B cell (primary cell): ENCODE results near the gene FAM107B. TPM values are rescaled to one million over a fixed set of nuclear protein-coding genes. Genes with fewer than 3 reads are reported as not detected.

ENCODE experiments used
- ATAC-seq: fragments of 200-7000 bp; cut with Tn5 transposase; one replicate; pipeline ENCODE4 v1.10.0; 2021; ENCODE audit warnings: low read depth, mild to moderate bottlenecking, moderate number of reproducible peaks, moderate library complexity
- CTCF ChIA-PET: fragments of 350-600 bp; sonication (Branson Sonifier 250); formaldehyde crosslinking; loops from one replicate; lab custom pipeline; 2021; ENCODE audit warnings: antibody characterized with exemption, inconsistent platforms; lab: Charles Lee
- POLR2A ChIA-PET: fragments of 350-600 bp; sonication (Branson Sonifier 250); formaldehyde crosslinking; loops from one replicate; lab custom pipeline; 2021; ENCODE audit warnings: antibody characterized with exemption; lab: Charles Lee
- DNase-seq: peaks from one replicate; pipeline ENCODE4 v3.0.0; 2013
- H2AFZ ChIP-seq: 2 replicates; pipeline ENCODE4 v1.6.1; 2012; ENCODE audit warnings: mild to moderate bottlenecking, low read depth, low read length; ENCODE audit not compliant: insufficient read depth, poor library complexity, severe bottlenecking
- H3K27ac ChIP-seq, 2 donors: 1 replicate in 1 of 2; 2 replicates in 1 of 2; pipeline ENCODE4 v1.5.1; 2012 to 2013; ENCODE audit warnings: low read length in 2 of 2, mild to moderate bottlenecking in 2 of 2, moderate library complexity in 1 of 2
- H3K27me3 ChIP-seq, 4 experiments: fragments of 200-600 bp in 1 of 4; sonication (generic) in 1 of 4; replicated peaks in 1 of 4; 1 replicate in 2 of 4; 2 replicates in 2 of 4; pipeline versions ENCODE4 v1.6.1 to v1.7.0; 2013 to 2016; ENCODE audit warnings: low read length in 3 of 4, mild to moderate bottlenecking in 2 of 4, mixed read lengths in 1 of 4, moderate library complexity in 1 of 4; ENCODE audit not compliant: insufficient read depth in 4 of 4, control insufficient read depth in 3 of 4; ENCODE audit errors: control extremely low read depth in 1 of 4
- H3K36me3 ChIP-seq, 2 experiments: replicated peaks in 1 of 2; 1 replicate in 1 of 2; 2 replicates in 1 of 2; pipeline versions ENCODE4 v1.6.1 to v1.7.1; 2013; ENCODE audit warnings: low read length in 1 of 2; ENCODE audit not compliant: insufficient read depth in 2 of 2, control insufficient read depth in 1 of 2; ENCODE audit errors: control extremely low read depth in 1 of 2, extremely low read depth in 1 of 2
- H3K4me1 ChIP-seq, 2 donors: fragments of 200-600 bp in 1 of 2; sonication (generic) in 1 of 2; 1 replicate in 1 of 2; 2 replicates in 1 of 2; pipeline versions ENCODE4 v1.5.1 to v1.6.1; 2013 to 2017; ENCODE audit warnings: low read length in 2 of 2; ENCODE audit not compliant: control insufficient read depth in 2 of 2, insufficient read depth in 2 of 2
- H3K4me2 ChIP-seq: replicated peaks from 2 replicates; pipeline ENCODE3; 2012; ENCODE audit warnings: mild to moderate bottlenecking, low read depth, low read length; ENCODE audit not compliant: poor library complexity, severe bottlenecking
- H3K4me3 ChIP-seq, 5 experiments: fragments of 200-600 bp in 1 of 5; sonication (generic) in 1 of 5; 1 replicate in 3 of 5; 2 replicates in 2 of 5; pipeline versions ENCODE4 v1.5.1 to v1.7.0; 2011 to 2016; ENCODE audit warnings: low read length in 4 of 5, mild to moderate bottlenecking in 4 of 5, low read depth in 2 of 5, control low read depth in 1 of 5, moderate library complexity in 1 of 5; ENCODE audit not compliant: insufficient read depth in 1 of 5; ENCODE audit errors: control extremely low read depth in 1 of 5, extremely low read depth in 1 of 5
- H3K79me2 ChIP-seq: fragments of 200-600 bp; sonication (generic); one replicate; pipeline ENCODE4 v1.6.0; 2016; ENCODE audit warnings: low read length; ENCODE audit not compliant: control insufficient read depth, insufficient read depth
- H3K9ac ChIP-seq: fragments of 200-600 bp; sonication (generic); 2 replicates; pipeline ENCODE4 v1.6.1; 2017; ENCODE audit warnings: mild to moderate bottlenecking, low read length, moderate library complexity
- H3K9me3 ChIP-seq, 3 donors: one replicate each; pipeline versions ENCODE4 v1.6.1 to v1.7.1; 2013; ENCODE audit warnings: low read length in 2 of 3; ENCODE audit not compliant: control insufficient read depth in 2 of 3, insufficient read depth in 1 of 3; ENCODE audit errors: control extremely low read depth in 1 of 3
- H4K20me1 ChIP-seq: 2 replicates; pipeline ENCODE4 v1.6.0; 2012; ENCODE audit warnings: mild to moderate bottlenecking, low read length; ENCODE audit not compliant: insufficient read depth, control insufficient read depth, poor library complexity, severe bottlenecking
- H3K27ac Mint-ChIP-seq: one replicate; pipeline ENCODE4 v1.8.0; 2021; ENCODE audit warnings: mixed read lengths
- H3K27me3 Mint-ChIP-seq: one replicate; pipeline ENCODE4 v1.8.0; 2021; ENCODE audit warnings: mixed read lengths
- H3K4me1 Mint-ChIP-seq: one replicate; pipeline ENCODE4 v1.8.0; 2021; ENCODE audit warnings: mixed read lengths
- H3K4me3 Mint-ChIP-seq: one replicate; pipeline ENCODE4 v1.8.0; 2021; ENCODE audit warnings: mixed read lengths
- H3K9me3 Mint-ChIP-seq: one replicate; pipeline ENCODE4 v1.8.0; 2022; ENCODE audit warnings: mixed read lengths; ENCODE audit not compliant: insufficient read depth
- CTCF ChIP-seq: fragments of 200-600 bp; IDR thresholded peaks from one replicate; pipeline ENCODE4 v1.8.0; 2022; ENCODE audit warnings: antibody characterized with exemption, mild to moderate bottlenecking
- EZH2 ChIP-seq: IDR thresholded peaks from 2 replicates; pipeline ENCODE4 v1.6.1; 2012; ENCODE audit warnings: borderline replicate concordance, low read depth, mild to moderate bottlenecking, moderate library complexity, low read length; ENCODE audit not compliant: insufficient read depth, poor library complexity, severe bottlenecking
- WGBS: methylation state at CpG from one replicate; pipeline ENCODE4 v1.1.5; 2013; ENCODE audit warnings: missing lambda C conversion rate; ENCODE audit not compliant: insufficient coverage; 5-methylcytosine and 5-hydroxymethylcytosine counted together
- intact Hi-C: fragments of 100-400 bp; cut with micrococcal nuclease; formaldehyde crosslinking; loops from one replicate; pipeline ENCODE4 v1.10.0; 2022
- polyA plus RNA-seq: library from polyadenylated mRNA; depleted of rRNA; stranded (reverse); fragments of >200 nt; gene quantifications from 2 replicates; pipeline ENCODE4 v1.2.3, GENCODE V29; 2012
- total RNA-seq, 2 donors: library from RNA; stranded (reverse); fragments of 120-200 nt in 1 of 2; gene quantifications; 1 replicate in 1 of 2; 2 replicates in 1 of 2; pipeline versions ENCODE4 v1.2.3 to v1.2.4, GENCODE V29; 2013 to 2022

The FAM107B gene
- total and polyA plus RNA-seq, 2 donors (not counting 1 experiment from before 2014, with no cell fraction given) = 31.9 to 318 TPM

- no peaks in the 10 kb centered on the region for H3K27me3 ChIP-seq
- H3K79me2 ChIP-seq = peaks cover 21% of the 10 kb centered on the region
- no peak overlapping the region for H3K4me3 Mint-ChIP-seq
- ChIA-PET POLR2A (interaction anchor here (1.6 kb wide), 1 partner anchor 52 kb away, joined by 4 read pairs; no protein-coding TSS in a partner anchor), CTCF (interaction anchor here (2.1 kb wide), 1 partner anchor 42 kb away, joined by 6 read pairs; no protein-coding TSS in a partner anchor)
- peaks cover 4% of the 10 kb centered on the region for H4K20me1 ChIP-seq
- H3K9me3 Mint-ChIP-seq = no peaks in the 10 kb centered on the region
- no peak overlapping the region for H3K4me3 ChIP-seq
- peaks cover 61% of the 10 kb centered on the region for H3K4me1 Mint-ChIP-seq
- H3K27ac Mint-ChIP-seq = peak overlapping the region; percentile 12
- H3K36me3 ChIP-seq = peaks cover 0 to under 1% of the 10 kb centered on the region in 2 experiments
- no peaks in the 10 kb centered on the region for H3K27me3 Mint-ChIP-seq
- WGBS = no CpG with 5 or more reads among the region's 2 CpGs
- no peak overlapping the region for H3K9ac ChIP-seq
- no peak overlapping the region for H2AFZ ChIP-seq
- H3K9me3 ChIP-seq = no peaks in the 10 kb centered on the region
- intact Hi-C loops = no loop called here
- TF ChIP-seq EZH2 = no peak
- no peak for TF ChIP-seq CTCF
- ATAC-seq (no peak), DNase-seq (no peak)
- no peak overlapping the region for H3K27ac ChIP-seq
- H3K4me1 ChIP-seq = peaks cover 39 to 48% of the 10 kb centered on the region in 2 donors
- H3K4me2 ChIP-seq = no peak overlapping the region
Observed at GRCh38 chr10:14606633-14607032, 168.1 kb downstream of the FAM107B start.

- H3K27ac Mint-ChIP-seq = peak overlapping the region; percentile 78
- ChIA-PET POLR2A (interaction anchor here (1.1 to 1.8 kb wide), 5 partner anchors 41 to 137 kb away, joined by 4 to 6 read pairs (median 4); no protein-coding TSS in a partner anchor), CTCF (interaction anchor here (0.5 to 1.7 kb wide), 3 partner anchors 97 to 218 kb away, joined by 3 to 5 read pairs (median 3); no protein-coding TSS in a partner anchor)
- Histone ChIP-seq H3K36me3 (peaks cover 1 to 13% of the 10 kb centered on the region in 2 experiments), H3K4me2 (peak overlapping the region; percentile 82), H3K4me1 (peaks cover 51 to 60% of the 10 kb centered on the region in 2 donors), H3K27ac (no peak overlapping the region), H3K27me3 (no peaks in the 10 kb centered on the region), H3K4me3 (peak overlapping the region in 3 of 5 experiments; percentile 67 to 85 (median 71)), H3K79me2 (peaks cover 34% of the 10 kb centered on the region), H3K9ac (peak overlapping the region; percentile 53), H3K9me3 (no peaks in the 10 kb centered on the region), H2AFZ (peak overlapping the region; percentile 65), H4K20me1 (peaks cover 17% of the 10 kb centered on the region)
- ATAC-seq = no peak
- peak; percentile 50 for DNase-seq
- no peaks in the 10 kb centered on the region for H3K9me3 Mint-ChIP-seq
- intact Hi-C loops = loop anchor here (2.0 kb wide), 1 partner anchor 563 kb away; the partner anchor contains the start of gene NMT2
- H3K4me1 Mint-ChIP-seq = peaks cover 71% of the 10 kb centered on the region
- no peak for TF ChIP-seq CTCF
- no peak for TF ChIP-seq EZH2
- peak overlapping the region; percentile 86 for H3K4me3 Mint-ChIP-seq
- H3K27me3 Mint-ChIP-seq = no peaks in the 10 kb centered on the region
- WGBS = 90% methylated on average over 2 of the region's 7 CpGs
Observed at GRCh38 chr10:14605231-14605925, 169.3 kb downstream of the FAM107B start.
